HG03025 (cell line): ENCODE results near the gene SELENOT.

ENCODE experiments used
- ATAC-seq: cut with Tn5 transposase; IDR thresholded peaks from one replicate; pipeline ENCODE4 v1.9.1; 2021; ENCODE audit warnings: mild to moderate bottlenecking, moderate library complexity; ENCODE audit not compliant: unreplicated experiment, low FRiP score

SELENOT gene

GRCh38 chr3:150653110-150653561, 50.0 kb downstream of the SELENOT start:
- no peak for ATAC-seq

- ATAC-seq = no peak
These were observed 53.2 kb downstream of the SELENOT start for GRCh38 chr3:150656316-150656715.

GRCh38 chr3:150662410-150663200, 59.5 kb downstream of the SELENOT start:
- ATAC-seq = no peak

DNA sequence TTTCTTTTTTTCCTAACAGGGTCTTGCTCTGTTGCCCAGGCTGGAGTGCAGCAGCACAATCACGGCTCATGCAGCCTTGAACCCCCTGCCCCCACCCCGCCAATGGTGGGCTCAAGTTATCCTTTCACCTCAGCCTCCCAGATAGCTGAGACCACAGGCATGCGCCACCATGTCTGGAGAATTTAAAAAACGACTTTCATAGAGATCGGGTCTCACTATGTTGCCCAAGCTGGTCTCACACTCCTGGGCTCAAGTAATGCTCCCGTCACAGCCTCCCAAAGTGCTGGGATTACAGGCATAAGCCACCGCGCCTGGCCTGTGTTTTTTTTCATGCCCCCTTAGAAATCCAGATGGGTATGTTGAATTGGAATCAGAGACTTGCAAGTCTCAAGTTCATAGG, 60.3 kb downstream of the SELENOT start:
- ATAC-seq = no peak

- ATAC-seq = no peak
These were observed 63.0 kb downstream of the SELENOT start for GRCh38 chr3:150666167-150666566.

- no peak for ATAC-seq
These were observed 70.8 kb downstream of the SELENOT start for GRCh38 chr3:150673966-150674365.

DNA sequence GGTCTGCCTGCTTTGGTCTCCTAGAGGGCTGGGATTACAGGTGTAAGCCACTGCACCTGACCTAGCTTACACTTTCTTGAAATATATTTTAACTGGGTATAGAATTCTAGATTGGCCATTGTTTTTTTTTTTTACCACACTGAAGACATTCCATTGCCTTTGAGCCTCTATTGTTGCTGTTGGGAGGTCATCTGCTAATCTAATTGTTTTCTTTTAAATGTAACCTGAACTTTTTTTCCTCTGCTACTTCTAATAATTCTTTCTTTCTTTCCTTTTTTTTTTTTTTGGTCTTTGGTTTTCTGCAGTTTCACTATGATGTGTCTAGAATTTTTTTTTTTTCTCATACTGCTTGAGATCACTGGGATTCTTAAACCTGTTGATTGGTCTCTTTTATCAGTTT, 72.5 kb downstream of the SELENOT start:
- ATAC-seq = no peak
